ENCODE data around the gene FUCA1.

DNA sequence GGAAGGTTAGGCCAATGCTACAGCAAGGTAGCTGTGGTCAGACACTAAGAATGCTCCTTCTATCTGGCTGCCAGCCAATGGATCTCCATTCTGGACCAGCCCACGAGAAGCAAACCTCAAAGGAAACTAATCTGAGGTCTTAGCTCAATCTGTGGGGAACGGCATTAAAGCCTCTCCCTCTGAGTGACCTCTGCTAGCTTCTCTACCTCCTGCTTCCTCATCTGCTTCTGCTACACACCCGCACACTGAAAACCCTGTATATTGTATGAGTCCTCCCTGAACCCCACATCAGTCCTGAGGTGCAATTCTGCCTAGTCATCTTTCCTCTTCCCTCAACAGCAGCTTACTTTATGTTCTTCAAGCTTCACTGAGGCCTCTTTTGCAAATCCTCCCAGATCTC lies 60.6 kb downstream of the FUCA1 start:
- TF ChIP-seq, protein P1, sequence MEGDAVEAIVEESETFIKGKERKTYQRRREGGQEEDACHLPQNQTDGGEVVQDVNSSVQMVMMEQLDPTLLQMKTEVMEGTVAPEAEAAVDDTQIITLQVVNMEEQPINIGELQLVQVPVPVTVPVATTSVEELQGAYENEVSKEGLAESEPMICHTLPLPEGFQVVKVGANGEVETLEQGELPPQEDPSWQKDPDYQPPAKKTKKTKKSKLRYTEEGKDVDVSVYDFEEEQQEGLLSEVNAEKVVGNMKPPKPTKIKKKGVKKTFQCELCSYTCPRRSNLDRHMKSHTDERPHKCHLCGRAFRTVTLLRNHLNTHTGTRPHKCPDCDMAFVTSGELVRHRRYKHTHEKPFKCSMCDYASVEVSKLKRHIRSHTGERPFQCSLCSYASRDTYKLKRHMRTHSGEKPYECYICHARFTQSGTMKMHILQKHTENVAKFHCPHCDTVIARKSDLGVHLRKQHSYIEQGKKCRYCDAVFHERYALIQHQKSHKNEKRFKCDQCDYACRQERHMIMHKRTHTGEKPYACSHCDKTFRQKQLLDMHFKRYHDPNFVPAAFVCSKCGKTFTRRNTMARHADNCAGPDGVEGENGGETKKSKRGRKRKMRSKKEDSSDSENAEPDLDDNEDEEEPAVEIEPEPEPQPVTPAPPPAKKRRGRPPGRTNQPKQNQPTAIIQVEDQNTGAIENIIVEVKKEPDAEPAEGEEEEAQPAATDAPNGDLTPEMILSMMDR (conservative IDR thresholded peaks at IDR 0.05) = no peak
- TF ChIP-seq ZFX (IDR thresholded peaks at IDR 0.05) = no peak
